Nephron (organoid): Measurements from ENCODE around the gene TMEM79.

Experiments
- H3K27ac Mint-ChIP-seq, 3 experiments: 2 replicates each; pipeline ENCODE4 v1.8.0; 2020; ENCODE audit warnings: mixed read lengths in 3 of 3, mild to moderate bottlenecking in 2 of 3, moderate library complexity in 1 of 3
- H3K27me3 Mint-ChIP-seq: 2 replicates; pipeline ENCODE4 v1.8.0; 2021; ENCODE audit warnings: low read depth, mild to moderate bottlenecking, moderate library complexity, mixed read lengths
- H3K36me3 Mint-ChIP-seq: 2 replicates; pipeline ENCODE4 v1.8.0; 2020; ENCODE audit warnings: low read depth, mixed read lengths
- H3K4me1 Mint-ChIP-seq: 2 replicates; pipeline ENCODE4 v1.8.0; 2020; ENCODE audit warnings: mixed read lengths
- H3K4me3 Mint-ChIP-seq, 3 experiments: 2 replicates each; pipeline ENCODE4 v1.8.0; 2020; ENCODE audit warnings: mild to moderate bottlenecking in 3 of 3, mixed read lengths in 3 of 3, moderate library complexity in 2 of 3
- H3K9me3 Mint-ChIP-seq: 2 replicates; pipeline ENCODE4 v1.8.0; 2020; ENCODE audit warnings: mixed read lengths
- CTCF ChIP-seq, 3 experiments: fragments of 200-600 bp; sonication (generic); IDR thresholded peaks; one replicate each; pipeline ENCODE4 v1.5.0; 2021; ENCODE audit warnings: antibody characterized with exemption in 3 of 3; ENCODE audit not compliant: unreplicated experiment in 3 of 3

The TMEM79 gene

GRCh38 chr1:156337888-156338179 is 53.7 kb downstream of the TMEM79 start:
- Mint-ChIP-seq H3K4me3 (peak overlapping the region; percentile 98 to 99 (median 98)), H3K27ac (peak overlapping the region; percentile 84 to 97 (median 93)), H3K9me3 (no peaks in the 10 kb centered on the region), H3K36me3 (peaks cover 27% of the 10 kb centered on the region), H3K27me3 (no peaks in the 10 kb centered on the region), H3K4me1 (peaks cover 23% of the 10 kb centered on the region)
- no peak for TF ChIP-seq CTCF (IDR thresholded peaks at IDR 0.05; ENCODE audit: unreplicated experiment in 3 of 3)

GRCh38 chr1:156338180-156338976 is 54.3 kb downstream of the TMEM79 start, which contains the start of the genes CCT3 and TSACC:
Gene CCT3 (minus strand): TSS chr1:156338292. CDS start chr1:156338184, 108 bp downstream.
Gene TSACC (plus strand): TSS chr1:156338526. CDS start chr1:156339758, 1,232 bp downstream.
- Mint-ChIP-seq H3K27me3 (no peaks in the 10 kb centered on the region), H3K9me3 (no peaks in the 10 kb centered on the region), H3K27ac (peak within 1 kb of the TSS; percentile 84 to 97 (median 93)), H3K4me1 (peaks cover 23% of the 10 kb centered on the region), H3K36me3 (peaks cover 22% of the 10 kb centered on the region), H3K4me3 (peak within 1 kb of the TSS; percentile 98 to 99 (median 98))
- no peak for TF ChIP-seq CTCF (IDR thresholded peaks at IDR 0.05; ENCODE audit: unreplicated experiment in 3 of 3)
